SU-DHL-6 (cell line): ENCODE data around the gene ABHD3.

Source experiments
- H2AFZ ChIP-seq: fragments of 200-600 bp; sonication (generic); 2 replicates; pipeline ENCODE4 v1.6.1; 2014; ENCODE audit warnings: low read depth, mild to moderate bottlenecking, moderate library complexity, mixed read lengths, antibody characterized with exemption, low read length; ENCODE audit not compliant: severe bottlenecking
- H3F3A ChIP-seq: fragments of 200-600 bp; shearing (Covaris generic); 2 replicates; pipeline ENCODE4 v1.6.0; 2016; ENCODE audit warnings: antibody characterized with exemption, mild to moderate bottlenecking; ENCODE audit not compliant: insufficient read depth
- H3K27ac ChIP-seq: fragments of 200-600 bp; sonication (generic); 2 replicates; pipeline ENCODE4 v1.5.1; 2016; ENCODE audit warnings: low read depth, mild to moderate bottlenecking, low read length, moderate library complexity, mixed read lengths
- H3K27me3 ChIP-seq: fragments of 200-600 bp; sonication (generic), shearing (Covaris generic); 2 replicates; pipeline ENCODE4 v1.6.0; 2014; ENCODE audit warnings: mild to moderate bottlenecking, low read length
- H3K36me3 ChIP-seq: fragments of 200-600 bp; sonication (generic); 2 replicates; pipeline ENCODE4 v1.6.1; 2014; ENCODE audit warnings: mild to moderate bottlenecking, low read length, mixed read lengths
- H3K4me2 ChIP-seq: fragments of 300-600, 200-600 bp; shearing (Covaris generic), sonication (generic); 2 replicates; pipeline ENCODE4 v1.6.0; 2014; ENCODE audit warnings: low read length, low read depth, mild to moderate bottlenecking; ENCODE audit not compliant: poor library complexity, severe bottlenecking
- H3K4me3 ChIP-seq: fragments of 200-600 bp; sonication (generic); 2 replicates; pipeline ENCODE4 v1.5.1; 2014; ENCODE audit warnings: antibody characterized with exemption, low read length, mild to moderate bottlenecking, mixed read lengths; ENCODE audit not compliant: insufficient read depth, poor library complexity, severe bottlenecking
- H3K79me2 ChIP-seq: fragments of 200-600 bp; sonication (generic); 2 replicates; pipeline ENCODE4 v1.6.1; 2014; ENCODE audit warnings: mild to moderate bottlenecking, low read length, moderate library complexity; ENCODE audit not compliant: insufficient read depth
- H3K9ac ChIP-seq: fragments of 200-600 bp; sonication (generic); 2 replicates; pipeline ENCODE4 v1.7.0; 2014; ENCODE audit warnings: mild to moderate bottlenecking, low read length
- H3K9me2 ChIP-seq: fragments of 200-600 bp; sonication (generic); replicated peaks from 2 replicates; pipeline ENCODE4 v1.6.1; 2014; ENCODE audit warnings: low read length; ENCODE audit not compliant: insufficient read depth
- H3K9me3 ChIP-seq: fragments of 200-600 bp; sonication (generic); 2 replicates; pipeline ENCODE4 v1.6.1; 2014; ENCODE audit warnings: low read length, mixed read lengths; ENCODE audit not compliant: insufficient read depth
- H4K20me1 ChIP-seq: fragments of 200-600 bp; sonication (generic); 2 replicates; pipeline ENCODE4 v1.6.1; 2014; ENCODE audit warnings: low read depth, mild to moderate bottlenecking, antibody characterized with exemption, low read length, moderate library complexity, mixed read lengths
- EZH2phosphoT487 ChIP-seq: fragments of 200-600 bp; sonication (generic), shearing (Covaris generic); conservative IDR thresholded peaks from 2 replicates; pipeline ENCODE4 v1.6.1; 2018; ENCODE audit warnings: mild to moderate bottlenecking, antibody characterized with exemption, low read length, moderate library complexity, mixed read lengths
- TF ChIP-seq, protein P1 (sequence below): fragments of 200-600 bp; sonication (generic); IDR thresholded peaks from one replicate; pipeline ENCODE4 v1.5.1; 2017; ENCODE audit warnings: antibody characterized with exemption, mild to moderate bottlenecking, low read length, moderate library complexity; ENCODE audit not compliant: insufficient read depth, poor library complexity, severe bottlenecking

ABHD3 gene

DNA sequence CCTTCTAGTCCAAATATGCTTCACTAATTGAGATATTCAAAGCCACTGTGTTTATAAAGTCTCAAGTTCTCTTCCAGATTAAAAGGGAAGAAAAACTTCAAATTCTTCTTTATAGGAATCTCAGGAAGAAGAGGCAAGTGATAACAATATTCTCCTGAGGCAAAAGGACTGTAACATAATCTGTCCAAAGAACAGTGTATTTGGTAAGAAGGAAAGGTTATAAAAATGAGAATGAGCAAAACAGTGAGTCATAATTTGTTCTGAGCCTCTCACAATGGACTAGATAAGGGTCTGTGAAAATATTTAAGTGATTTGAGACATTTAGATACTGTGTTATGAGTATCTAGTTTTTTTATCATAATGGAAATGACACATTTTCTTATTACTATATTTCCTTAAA is 48.2 kb downstream of the ABHD3 start:
- H3K27me3 ChIP-seq: no peaks in the 10 kb centered on the region
- H3F3A ChIP-seq: peaks cover 10% of the 10 kb centered on the region; the same call in 1 of the 2 replicates
- H3K79me2 ChIP-seq: no peaks in the 10 kb centered on the region
- H3K36me3 ChIP-seq: peaks cover 24% of the 10 kb centered on the region
- H3K9me3 ChIP-seq: no peaks in the 10 kb centered on the region
- no peak overlapping the region for H3K9ac ChIP-seq
- no peaks in the 10 kb centered on the region for H3K9me2 ChIP-seq
- H3K4me2 ChIP-seq: no peak overlapping the region
- no peak overlapping the region for H3K27ac ChIP-seq
- no peak for TF ChIP-seq EZH2phosphoT487
- TF ChIP-seq, protein P1, sequence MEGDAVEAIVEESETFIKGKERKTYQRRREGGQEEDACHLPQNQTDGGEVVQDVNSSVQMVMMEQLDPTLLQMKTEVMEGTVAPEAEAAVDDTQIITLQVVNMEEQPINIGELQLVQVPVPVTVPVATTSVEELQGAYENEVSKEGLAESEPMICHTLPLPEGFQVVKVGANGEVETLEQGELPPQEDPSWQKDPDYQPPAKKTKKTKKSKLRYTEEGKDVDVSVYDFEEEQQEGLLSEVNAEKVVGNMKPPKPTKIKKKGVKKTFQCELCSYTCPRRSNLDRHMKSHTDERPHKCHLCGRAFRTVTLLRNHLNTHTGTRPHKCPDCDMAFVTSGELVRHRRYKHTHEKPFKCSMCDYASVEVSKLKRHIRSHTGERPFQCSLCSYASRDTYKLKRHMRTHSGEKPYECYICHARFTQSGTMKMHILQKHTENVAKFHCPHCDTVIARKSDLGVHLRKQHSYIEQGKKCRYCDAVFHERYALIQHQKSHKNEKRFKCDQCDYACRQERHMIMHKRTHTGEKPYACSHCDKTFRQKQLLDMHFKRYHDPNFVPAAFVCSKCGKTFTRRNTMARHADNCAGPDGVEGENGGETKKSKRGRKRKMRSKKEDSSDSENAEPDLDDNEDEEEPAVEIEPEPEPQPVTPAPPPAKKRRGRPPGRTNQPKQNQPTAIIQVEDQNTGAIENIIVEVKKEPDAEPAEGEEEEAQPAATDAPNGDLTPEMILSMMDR: no peak
- H3K4me3 ChIP-seq: no peak overlapping the region
- H4K20me1 ChIP-seq: no peaks in the 10 kb centered on the region
- H2AFZ ChIP-seq: no peak overlapping the region

DNA sequence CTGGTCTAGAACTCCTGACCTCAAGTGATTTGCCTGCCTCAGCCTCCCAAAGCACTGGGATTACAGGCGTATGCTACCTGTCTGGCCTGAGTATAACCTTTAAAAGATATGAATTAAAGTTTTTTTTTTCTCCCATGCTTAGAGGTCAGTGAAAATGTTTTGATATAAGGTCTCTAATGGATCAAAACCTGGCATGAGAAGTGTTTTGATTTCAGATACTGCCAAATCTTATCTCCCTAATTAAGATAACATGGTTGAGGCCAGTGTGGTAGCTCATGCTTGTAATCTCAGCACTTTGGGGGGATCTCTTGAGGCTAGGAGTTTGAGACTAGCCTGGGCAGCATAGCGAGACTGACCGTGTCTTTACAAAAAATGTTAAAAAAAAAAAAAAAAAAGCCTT is 51.2 kb downstream of the ABHD3 start:
- Histone ChIP-seq H3K9ac (no peak overlapping the region), H4K20me1 (no peaks in the 10 kb centered on the region), H2AFZ (no peak overlapping the region), H3K4me3 (no peak overlapping the region), H3K9me2 (no peaks in the 10 kb centered on the region), H3F3A (peaks cover 16% of the 10 kb centered on the region), H3K27me3 (no peaks in the 10 kb centered on the region), H3K36me3 (peaks cover 30% of the 10 kb centered on the region), H3K4me2 (no peak overlapping the region), H3K27ac (no peak overlapping the region), H3K79me2 (no peaks in the 10 kb centered on the region), H3K9me3 (no peaks in the 10 kb centered on the region)
- no peak for TF ChIP-seq EZH2phosphoT487
- TF ChIP-seq, protein P1: no peak

- H3K9ac ChIP-seq: no peak overlapping the region
- H3K4me3 ChIP-seq: no peak overlapping the region
- H3K27ac ChIP-seq: no peak overlapping the region
- H4K20me1 ChIP-seq: no peaks in the 10 kb centered on the region
- no peaks in the 10 kb centered on the region for H3K9me3 ChIP-seq
- peaks cover 33% of the 10 kb centered on the region for H3K36me3 ChIP-seq
- no peaks in the 10 kb centered on the region for H3K27me3 ChIP-seq
- H3F3A ChIP-seq: peaks cover 16% of the 10 kb centered on the region
- no peaks in the 10 kb centered on the region for H3K9me2 ChIP-seq
- no peak overlapping the region for H3K4me2 ChIP-seq
- no peak overlapping the region for H2AFZ ChIP-seq
- TF ChIP-seq, protein P1: no peak
- no peak for TF ChIP-seq EZH2phosphoT487
- no peaks in the 10 kb centered on the region for H3K79me2 ChIP-seq
Measured at GRCh38 chr18:21652073-21652472, 52.5 kb downstream of the ABHD3 start.
